Mammary epithelial cell (primary cell): Measurements from ENCODE around the gene COL6A1.

Experiments
- CTCF ChIP-seq, 2 donors: IDR thresholded peaks in 1 of 2; conservative IDR thresholded peaks in 1 of 2; 2 replicates each; pipeline ENCODE4 v1.5.1; 2011 to 2012; ENCODE audit warnings: inconsistent platforms in 2 of 2, low read length in 2 of 2, mild to moderate bottlenecking in 2 of 2, control low read depth in 1 of 2, low read depth in 1 of 2; ENCODE audit not compliant: insufficient read depth in 1 of 2; ENCODE audit errors: extremely low read depth in 1 of 2
- EZH2 ChIP-seq: IDR thresholded peaks from 2 replicates; pipeline ENCODE4 v1.6.1; 2012; ENCODE audit warnings: low read length, inconsistent platforms, borderline replicate concordance

- TF ChIP-seq EZH2 (no peak), CTCF (conservative IDR thresholded peaks at IDR 0.05 in 1 of 2, IDR thresholded peaks at IDR 0.05 in 1 of 2; ENCODE audit: extremely low read depth in 1 of 2, insufficient read depth in 1 of 2, low read depth in 1 of 2, low read length in 2 of 2) (no peak)
These were observed 36.3 kb upstream of the COL6A1 start for GRCh38 chr21:45945066-45945867.
